GM23338 (cell line): ENCODE data around the gene VSIG4. TPM values are rescaled to one million over a fixed set of nuclear protein-coding genes. Genes with fewer than 3 reads are reported as not detected.

Experiments
- ATAC-seq: fragments of 200-7000 bp; cut with Tn5 transposase; 3 replicates; pipeline ENCODE4 v1.9.1; 2020
- DNase-seq: peaks from one replicate; pipeline ENCODE4 v3.0.0-alpha.2; 2015; ENCODE audit warnings: low spot score
- H2AFZ ChIP-seq: fragments of 200-600 bp; sonication (generic); 2 replicates; pipeline ENCODE4 v1.8.0; 2016; ENCODE audit warnings: antibody characterized with exemption, mild to moderate bottlenecking, moderate library complexity
- H3F3A ChIP-seq: fragments of 200-600 bp; sonication (generic); replicated peaks from 2 replicates; pipeline ENCODE4 v1.8.0; 2017; ENCODE audit warnings: antibody characterized with exemption, mixed run types, low read depth
- H3K27ac ChIP-seq: fragments of 200-600 bp; sonication (generic); 2 replicates; pipeline ENCODE4 v1.6.1; 2016; ENCODE audit warnings: low read depth
- H3K27me3 ChIP-seq: fragments of 200-600 bp; sonication (generic); 2 replicates; pipeline ENCODE4 v1.8.0; 2016; ENCODE audit warnings: mild to moderate bottlenecking, mixed run types, moderate library complexity; ENCODE audit not compliant: insufficient read depth
- H3K36me3 ChIP-seq: fragments of 200-600 bp; sonication (generic); 2 replicates; pipeline ENCODE4 v1.8.0; 2016; ENCODE audit warnings: mild to moderate bottlenecking; ENCODE audit not compliant: insufficient read depth
- H3K4me1 ChIP-seq: fragments of 200-600 bp; sonication (generic); 2 replicates; pipeline ENCODE4 v1.8.0; 2016; ENCODE audit warnings: mild to moderate bottlenecking, moderate library complexity; ENCODE audit not compliant: insufficient read depth
- H3K4me2 ChIP-seq: fragments of 200-600 bp; sonication (generic); 2 replicates; pipeline ENCODE4 v1.7.1; 2017; ENCODE audit warnings: mixed run types
- H3K4me3 ChIP-seq: fragments of 200-600 bp; sonication (generic); 2 replicates; pipeline ENCODE4 v1.6.1; 2016; ENCODE audit warnings: mixed run types
- H3K79me2 ChIP-seq: fragments of 200-600 bp; sonication (generic); replicated peaks from 2 replicates; pipeline ENCODE4 v1.8.0; 2017; ENCODE audit warnings: mild to moderate bottlenecking; ENCODE audit not compliant: insufficient read depth
- H3K9me2 ChIP-seq: fragments of 200-600 bp; sonication (generic); 2 replicates; pipeline ENCODE4 v1.8.0; 2017; ENCODE audit not compliant: insufficient read depth
- H4K20me1 ChIP-seq: fragments of 200-600 bp; sonication (generic); replicated peaks from 2 replicates; pipeline ENCODE4 v1.8.0; 2017; ENCODE audit warnings: mild to moderate bottlenecking; ENCODE audit not compliant: insufficient read depth
- H3K27ac Mint-ChIP-seq: 2 replicates; pipeline ENCODE4 v1.8.0; 2020; ENCODE audit warnings: inconsistent platforms, mild to moderate bottlenecking, moderate library complexity, mixed read lengths
- H3K27me3 Mint-ChIP-seq: 3 replicates; pipeline ENCODE4 v1.8.0; 2022; ENCODE audit warnings: low read depth, mild to moderate bottlenecking, moderate library complexity, mixed read lengths, inconsistent platforms; ENCODE audit not compliant: insufficient read depth, poor library complexity
- H3K36me3 Mint-ChIP-seq: 3 replicates; pipeline ENCODE4 v1.8.0; 2021; ENCODE audit warnings: low read depth, mild to moderate bottlenecking, inconsistent platforms, moderate library complexity, mixed read lengths
- H3K4me1 Mint-ChIP-seq: 3 replicates; pipeline ENCODE4 v1.8.0; 2020; ENCODE audit warnings: mild to moderate bottlenecking, inconsistent platforms, mixed read lengths
- H3K4me3 Mint-ChIP-seq: 3 replicates; pipeline ENCODE4 v1.8.0; 2021; ENCODE audit warnings: moderate library complexity, mild to moderate bottlenecking, inconsistent platforms, mixed read lengths
- H3K9me3 Mint-ChIP-seq: 3 replicates; pipeline ENCODE4 v1.8.0; 2020; ENCODE audit warnings: moderate library complexity, mild to moderate bottlenecking, inconsistent platforms, mixed read lengths
- CTCF ChIP-seq, 2 experiments: fragments of 200-600 bp in 1 of 2; sonication (generic) in 1 of 2; conservative IDR thresholded peaks; 2 replicates each; pipeline versions ENCODE4 v1.5.1 to v1.6.1; 2016 to 2017; ENCODE audit warnings: antibody characterized with exemption in 2 of 2, low read depth in 2 of 2, mild to moderate bottlenecking in 2 of 2, moderate library complexity in 1 of 2
- ZNF462 ChIP-seq: fragments of 250-450 bp; sonication (Bioruptor Pico); IDR thresholded peaks from 2 replicates; pipeline ENCODE4 v1.5.0; 2020; ENCODE audit warnings: mild to moderate bottlenecking, moderate library complexity
- polyA plus RNA-seq: library from polyadenylated mRNA; unstranded; fragments of >200 nt; fragmentation: Nextera tagmentation; extraction: Ambion mirVana; gene quantifications from 2 replicates; pipeline ENCODE4 v1.2.1, GENCODE V29; 2016
- total RNA-seq: library from RNA; depleted of rRNA; stranded (reverse); fragments of >200 nt; shearing (Covaris generic); gene quantifications from 2 replicates; pipeline ENCODE4 v1.2.3, GENCODE V29; 2014
- TF ChIP-seq, protein P1 (sequence below): IDR thresholded peaks from one replicate; pipeline ENCODE4 v1.6.1; 2018; ENCODE audit warnings: antibody characterized with exemption; ENCODE audit not compliant: unreplicated experiment

Gene VSIG4
- total and polyA plus RNA-seq, 2 experiments from 2014 or later, result not detected

- no peak for TF ChIP-seq ZNF462
Observed at GRCh38 chrX:66008328-66008970, 31.4 kb downstream of the VSIG4 start (continued).

GRCh38 chrX:66007851-66008250, 32.0 kb downstream of the VSIG4 start:
- Histone ChIP-seq H3K36me3 (no peaks in the 10 kb centered on the region), H3K9me2 (no peaks in the 10 kb centered on the region), H3K4me1 (no peaks in the 10 kb centered on the region), H3F3A (no peaks in the 10 kb centered on the region), H3K27ac (no peak overlapping the region), H3K79me2 (no peaks in the 10 kb centered on the region), H3K4me3 (no peak overlapping the region), H2AFZ (no peak overlapping the region), H4K20me1 (no peaks in the 10 kb centered on the region), H3K4me2 (no peak overlapping the region), H3K27me3 (no peaks in the 10 kb centered on the region)
- DNase-seq (no peak), ATAC-seq (no peak)
- Mint-ChIP-seq H3K27ac (no peak overlapping the region), H3K4me3 (no peak overlapping the region), H3K9me3 (no peaks in the 10 kb centered on the region), H3K36me3 (no peaks in the 10 kb centered on the region), H3K27me3 (no peaks in the 10 kb centered on the region), H3K4me1 (no peaks in the 10 kb centered on the region)
- TF ChIP-seq CTCF (conservative IDR thresholded peaks at IDR 0.05; ENCODE audit: low read depth in 2 of 2), result no peak
- TF ChIP-seq, protein P1, sequence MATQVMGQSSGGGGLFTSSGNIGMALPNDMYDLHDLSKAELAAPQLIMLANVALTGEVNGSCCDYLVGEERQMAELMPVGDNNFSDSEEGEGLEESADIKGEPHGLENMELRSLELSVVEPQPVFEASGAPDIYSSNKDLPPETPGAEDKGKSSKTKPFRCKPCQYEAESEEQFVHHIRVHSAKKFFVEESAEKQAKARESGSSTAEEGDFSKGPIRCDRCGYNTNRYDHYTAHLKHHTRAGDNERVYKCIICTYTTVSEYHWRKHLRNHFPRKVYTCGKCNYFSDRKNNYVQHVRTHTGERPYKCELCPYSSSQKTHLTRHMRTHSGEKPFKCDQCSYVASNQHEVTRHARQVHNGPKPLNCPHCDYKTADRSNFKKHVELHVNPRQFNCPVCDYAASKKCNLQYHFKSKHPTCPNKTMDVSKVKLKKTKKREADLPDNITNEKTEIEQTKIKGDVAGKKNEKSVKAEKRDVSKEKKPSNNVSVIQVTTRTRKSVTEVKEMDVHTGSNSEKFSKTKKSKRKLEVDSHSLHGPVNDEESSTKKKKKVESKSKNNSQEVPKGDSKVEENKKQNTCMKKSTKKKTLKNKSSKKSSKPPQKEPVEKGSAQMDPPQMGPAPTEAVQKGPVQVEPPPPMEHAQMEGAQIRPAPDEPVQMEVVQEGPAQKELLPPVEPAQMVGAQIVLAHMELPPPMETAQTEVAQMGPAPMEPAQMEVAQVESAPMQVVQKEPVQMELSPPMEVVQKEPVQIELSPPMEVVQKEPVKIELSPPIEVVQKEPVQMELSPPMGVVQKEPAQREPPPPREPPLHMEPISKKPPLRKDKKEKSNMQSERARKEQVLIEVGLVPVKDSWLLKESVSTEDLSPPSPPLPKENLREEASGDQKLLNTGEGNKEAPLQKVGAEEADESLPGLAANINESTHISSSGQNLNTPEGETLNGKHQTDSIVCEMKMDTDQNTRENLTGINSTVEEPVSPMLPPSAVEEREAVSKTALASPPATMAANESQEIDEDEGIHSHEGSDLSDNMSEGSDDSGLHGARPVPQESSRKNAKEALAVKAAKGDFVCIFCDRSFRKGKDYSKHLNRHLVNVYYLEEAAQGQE, result no peak
